ENCODE measurements around the gene VAV3. TPM values are rescaled to one million over a fixed set of nuclear protein-coding genes. Genes with fewer than 3 reads are reported as not detected.

Gene VAV3
- total and polyA plus RNA-seq, 2 of the 8 experiments (the other 6 are each of a cell fraction or from before 2014, with no cell fraction given), result 2.9 to 7.9 TPM

- no peak for TF ChIP-seq SUZ12 (IDR thresholded peaks at IDR 0.05; ENCODE audit: low read length)
- no peak for TF ChIP-seq RAD21 (IDR thresholded peaks at IDR 0.05 in 1 of 2, conservative IDR thresholded peaks at IDR 0.05 in 1 of 2; ENCODE audit: low read depth in 2 of 2, low read length in 2 of 2)
- TF ChIP-seq TCF12 (IDR thresholded peaks at IDR 0.05; ENCODE audit: low read depth, low read length), result no peak
- no peak for TF ChIP-seq CTBP2 (IDR thresholded peaks at IDR 0.05; ENCODE audit: borderline replicate concordance, insufficient read depth, insufficient read length, low read length)
Observed at GRCh38 chr1:107648071-107648470, 316.9 kb downstream of the VAV3 start (continued).
